Measurements from ENCODE around the gene NYAP1. TPM values are rescaled to one million over a fixed set of nuclear protein-coding genes. Genes with fewer than 3 reads are reported as not detected.

The NYAP1 gene
- total RNA-seq, 1 donor from 2014 or later = under 0.01 TPM

DNA sequence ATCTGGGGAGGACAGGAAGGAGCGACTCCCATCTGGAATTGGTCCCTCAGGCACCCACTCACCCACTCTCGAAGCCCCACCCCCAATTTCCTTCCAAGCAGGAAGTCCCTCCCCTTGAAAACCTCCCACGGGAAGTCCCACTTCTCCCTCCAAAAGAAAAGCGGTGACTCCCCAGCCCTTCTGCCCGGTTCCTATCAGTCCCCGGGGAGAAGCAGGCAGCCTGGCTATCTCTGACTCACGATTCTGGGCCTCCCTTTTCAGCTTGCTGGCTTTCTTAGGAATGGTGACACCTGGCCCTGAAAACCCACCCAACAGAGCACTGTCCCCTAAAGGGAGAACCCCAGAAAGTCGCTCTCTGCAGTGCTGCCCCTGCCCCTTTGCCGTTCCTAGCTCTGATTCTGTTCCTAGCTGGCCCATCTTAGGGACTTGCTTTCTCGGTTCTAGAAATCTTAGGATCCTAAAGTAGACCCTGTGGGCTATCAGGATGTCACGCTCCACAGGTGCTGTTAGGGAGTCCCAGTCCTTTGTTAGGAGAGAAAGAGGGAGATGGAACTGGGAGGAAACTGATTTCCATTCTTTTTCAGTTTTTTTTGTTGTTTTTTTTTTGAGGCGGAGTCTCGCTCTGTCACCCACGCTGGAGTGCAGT is 10.8 kb upstream of the NYAP1 start:
- Histone ChIP-seq H3K36me3 (ENCODE audit: control insufficient read depth, insufficient read depth, low read length) (peaks cover 5% of the 10 kb centered on the region), H3K27me3 (ENCODE audit: control insufficient read depth, insufficient read depth, low read length) (no peaks in the 10 kb centered on the region), H3K4me3 (ENCODE audit: low read depth, low read length) (no peak overlapping the region)
- TF ChIP-seq CTCF (IDR thresholded peaks at IDR 0.05; ENCODE audit: insufficient read depth, low read length, severe bottlenecking) = no peak
- FAIRE-seq = no peak
- DNase-seq (ENCODE audit: low read depth) = peak; percentile 61

- no peak for DNase-seq (ENCODE audit: low read depth)
- no peak for TF ChIP-seq CTCF (IDR thresholded peaks at IDR 0.05; ENCODE audit: insufficient read depth, low read length, severe bottlenecking)
- peaks cover 4% of the 10 kb centered on the region for H3K36me3 ChIP-seq (ENCODE audit: control insufficient read depth, insufficient read depth, low read length)
- H3K4me3 ChIP-seq (ENCODE audit: low read depth, low read length) = no peak overlapping the region
- no peak for FAIRE-seq
- H3K27me3 ChIP-seq (ENCODE audit: control insufficient read depth, insufficient read depth, low read length) = no peaks in the 10 kb centered on the region
Measured at GRCh38 chr7:100475549-100475948, 8.2 kb upstream of the NYAP1 start.

- no peak for FAIRE-seq
- H3K4me3 ChIP-seq (ENCODE audit: low read depth, low read length) = no peak overlapping the region
- no peak for DNase-seq (ENCODE audit: low read depth)
Measured at GRCh38 chr7:100476101-100476780, 7.5 kb upstream of the NYAP1 start.

DNA sequence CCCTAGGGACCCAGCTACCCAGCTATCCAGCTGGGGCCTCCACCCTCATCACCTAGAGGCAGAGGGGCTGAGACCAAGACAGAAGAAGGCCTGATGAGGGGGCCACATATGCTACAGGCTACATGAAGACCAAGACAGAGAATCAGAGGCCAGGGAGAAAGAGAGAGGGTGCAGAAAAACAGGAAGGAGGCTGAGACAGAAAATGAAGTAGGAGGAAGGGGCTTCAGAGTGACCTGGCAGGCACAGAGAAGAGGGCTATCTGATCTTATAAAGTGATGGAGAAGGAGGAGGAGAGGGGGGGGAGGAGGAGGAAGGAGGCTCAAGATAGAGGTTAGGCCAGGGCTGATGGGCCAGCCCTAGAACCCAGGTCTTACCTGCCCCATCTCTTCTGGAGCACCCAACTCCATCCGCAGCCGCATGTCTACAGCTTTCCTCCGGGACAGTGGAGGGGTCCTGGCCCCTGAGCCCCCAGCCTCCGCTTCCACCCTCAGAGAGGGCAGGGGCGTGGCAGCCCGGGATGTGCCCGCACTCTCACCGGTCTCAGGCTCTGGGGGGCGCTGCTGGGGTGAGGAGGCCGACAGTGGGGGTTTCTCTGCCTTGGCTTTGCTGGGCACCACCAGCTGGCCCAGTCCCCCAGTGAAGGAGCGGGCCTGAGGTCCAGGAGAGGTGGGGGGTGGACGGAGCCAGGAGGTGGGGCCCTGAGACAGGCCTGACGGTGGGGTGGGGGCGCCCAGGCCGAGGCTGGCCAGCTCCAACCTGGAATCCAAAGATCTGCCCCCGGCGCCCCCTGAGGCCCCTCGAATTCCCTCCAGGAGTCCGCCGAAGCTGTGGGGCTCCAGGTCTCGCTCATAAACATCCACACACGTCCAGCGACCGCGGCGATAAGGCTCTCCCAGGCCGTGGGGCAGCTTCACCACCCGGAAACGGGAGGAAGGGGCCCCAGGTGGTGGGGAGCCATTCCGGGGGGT is 6.5 kb upstream of the NYAP1 start:
- peak; percentile 43 for TF ChIP-seq CTCF (IDR thresholded peaks at IDR 0.05; ENCODE audit: insufficient read depth, low read length, severe bottlenecking)
- H3K4me3 ChIP-seq (ENCODE audit: low read depth, low read length) = peak overlapping the region; percentile 95
- no peaks in the 10 kb centered on the region for H3K27me3 ChIP-seq (ENCODE audit: control insufficient read depth, insufficient read depth, low read length)
- DNase-seq (ENCODE audit: low read depth) (no peak), FAIRE-seq (no peak)
- peaks cover 3% of the 10 kb centered on the region for H3K36me3 ChIP-seq (ENCODE audit: control insufficient read depth, insufficient read depth, low read length)

More at GRCh38 chr7:100476101-100476780, 7.5 kb upstream of the NYAP1 start:
- Histone ChIP-seq H3K36me3 (ENCODE audit: control insufficient read depth, insufficient read depth, low read length) (peaks cover 3% of the 10 kb centered on the region), H3K27me3 (ENCODE audit: control insufficient read depth, insufficient read depth, low read length) (no peaks in the 10 kb centered on the region)
- TF ChIP-seq CTCF (IDR thresholded peaks at IDR 0.05; ENCODE audit: insufficient read depth, low read length, severe bottlenecking) = no peak

DNA sequence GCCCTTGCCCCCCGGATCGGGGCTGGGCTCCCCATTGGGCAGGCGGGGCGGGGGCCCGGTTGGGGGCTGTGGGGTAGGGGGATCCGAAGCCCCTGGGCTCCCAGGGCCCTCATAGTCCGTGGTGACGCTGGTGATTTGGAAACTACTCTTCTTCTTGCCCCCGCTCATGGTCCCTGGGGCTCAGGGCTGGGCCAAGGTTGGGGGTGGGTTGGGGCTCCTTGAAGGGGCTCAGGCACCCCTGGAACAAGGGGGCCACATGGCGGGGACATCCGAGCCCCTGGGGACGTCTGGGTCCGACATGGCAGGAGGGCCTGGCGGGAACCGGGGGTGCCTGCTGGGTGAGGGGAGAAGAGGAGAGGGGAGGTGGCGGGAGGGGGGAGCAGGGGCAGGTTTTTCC is 5.9 kb upstream of the NYAP1 start:
- FAIRE-seq (no peak), DNase-seq (ENCODE audit: low read depth) (no peak)
- Histone ChIP-seq H3K36me3 (ENCODE audit: control insufficient read depth, insufficient read depth, low read length) (peaks cover 3% of the 10 kb centered on the region), H3K4me3 (ENCODE audit: low read depth, low read length) (peak overlapping the region; percentile 95), H3K27me3 (ENCODE audit: control insufficient read depth, insufficient read depth, low read length) (no peaks in the 10 kb centered on the region)
- TF ChIP-seq CTCF (IDR thresholded peaks at IDR 0.05; ENCODE audit: insufficient read depth, low read length, severe bottlenecking) = no peak

Data from bronchial epithelial cell (primary cell).